H9 (cell line): ENCODE data around the gene GCNT2. TPM values are rescaled to one million over a fixed set of nuclear protein-coding genes. Genes with fewer than 3 reads are reported as not detected.

Source experiments
- DNase-seq: peaks from one replicate; pipeline ENCODE4 v3.0.0-alpha.2; 2017
- H2AFZ ChIP-seq: one replicate; pipeline ENCODE4 v1.6.1; 2013; ENCODE audit warnings: mild to moderate bottlenecking, low read length, control low read depth, moderate library complexity
- H2AK5ac ChIP-seq: 2 replicates; pipeline ENCODE4 v1.6.1; 2013; ENCODE audit warnings: low read length, control low read depth, mixed read lengths; ENCODE audit not compliant: insufficient read length
- H2BK120ac ChIP-seq: one replicate; pipeline ENCODE4 v1.6.1; 2013; ENCODE audit warnings: low read depth, mild to moderate bottlenecking, low read length, control low read depth, inconsistent platforms; ENCODE audit not compliant: poor library complexity, severe bottlenecking
- H2BK12ac ChIP-seq: 2 replicates; pipeline ENCODE4 v1.6.1; 2013; ENCODE audit warnings: low read length, control low read depth, mixed read lengths, low read depth; ENCODE audit not compliant: insufficient read length
- H2BK15ac ChIP-seq: 2 replicates; pipeline ENCODE4 v1.6.1; 2013; ENCODE audit warnings: low read depth, low read length, control low read depth
- H2BK20ac ChIP-seq: one replicate; pipeline ENCODE4 v1.6.1; 2013; ENCODE audit warnings: low read depth, mild to moderate bottlenecking, low read length, control low read depth, inconsistent platforms; ENCODE audit not compliant: poor library complexity, severe bottlenecking
- H2BK5ac ChIP-seq: 2 replicates; pipeline ENCODE4 v1.6.1; 2013; ENCODE audit warnings: low read length, control low read depth, mixed read lengths; ENCODE audit not compliant: insufficient read length
- H3K14ac ChIP-seq: 2 replicates; pipeline ENCODE4 v1.6.1; 2013; ENCODE audit warnings: low read length, control low read depth; ENCODE audit not compliant: insufficient read depth
- H3K18ac ChIP-seq: 2 replicates; pipeline ENCODE4 v1.6.1; 2013; ENCODE audit warnings: low read depth, mild to moderate bottlenecking, mixed read lengths, low read length, control low read depth; ENCODE audit not compliant: insufficient read length
- H3K23ac ChIP-seq: 2 replicates; pipeline ENCODE4 v1.6.1; 2013; ENCODE audit warnings: low read length, control low read depth, mixed read lengths, low read depth; ENCODE audit not compliant: insufficient read length
- H3K23me2 ChIP-seq: 2 replicates; pipeline ENCODE4 v1.6.1; 2013; ENCODE audit warnings: low read depth, mild to moderate bottlenecking, mixed read lengths, low read length, control low read depth; ENCODE audit not compliant: insufficient read length, poor library complexity, severe bottlenecking
- H3K27ac ChIP-seq: 2 replicates; pipeline ENCODE4 v1.5.1; 2013; ENCODE audit warnings: low read length, control low read depth, mixed read lengths, low read depth; ENCODE audit not compliant: insufficient read length
- H3K27me3 ChIP-seq: 2 replicates; pipeline ENCODE4 v1.6.1; 2013; ENCODE audit warnings: low read length, control low read depth, inconsistent platforms; ENCODE audit not compliant: insufficient read depth
- H3K4ac ChIP-seq: 2 replicates; pipeline ENCODE4 v1.6.1; 2013; ENCODE audit warnings: low read depth, mild to moderate bottlenecking, control low read depth, inconsistent platforms, low read length, moderate library complexity
- H3K4me1 ChIP-seq: 2 replicates; pipeline ENCODE4 v1.6.1; 2013; ENCODE audit warnings: low read length, control low read depth, inconsistent platforms; ENCODE audit not compliant: insufficient read depth
- H3K4me2 ChIP-seq: 2 replicates; pipeline ENCODE4 v1.6.1; 2013; ENCODE audit warnings: low read length, control low read depth, mixed read lengths; ENCODE audit not compliant: insufficient read length, insufficient read depth
- H3K56ac ChIP-seq: 2 replicates; pipeline ENCODE4 v1.6.1; 2013; ENCODE audit warnings: low read depth, mild to moderate bottlenecking, mixed read lengths, low read length, control low read depth; ENCODE audit not compliant: insufficient read length
- H3K79me1 ChIP-seq: 2 replicates; pipeline ENCODE4 v1.6.1; 2013; ENCODE audit warnings: low read depth, mild to moderate bottlenecking, moderate library complexity, low read length, control low read depth, inconsistent platforms; ENCODE audit not compliant: insufficient read depth, poor library complexity, severe bottlenecking
- H3K79me2 ChIP-seq: 2 replicates; pipeline ENCODE4 v1.6.1; 2013; ENCODE audit warnings: low read length, control low read depth, inconsistent platforms; ENCODE audit not compliant: insufficient read depth
- H3K9ac ChIP-seq: 2 replicates; pipeline ENCODE4 v1.6.1; 2013; ENCODE audit warnings: low read length, control low read depth, mixed read lengths; ENCODE audit not compliant: insufficient read length; ENCODE audit errors: extremely low read depth
- H3K9me3 ChIP-seq: one replicate; pipeline ENCODE4 v1.6.1; 2013; ENCODE audit warnings: low read depth, low read length, inconsistent platforms; ENCODE audit not compliant: control insufficient read depth
- H3T11ph ChIP-seq: one replicate; pipeline ENCODE4 v1.6.1; 2013; ENCODE audit warnings: mild to moderate bottlenecking, low read length, control low read depth, inconsistent platforms
- H4K20me1 ChIP-seq: one replicate; pipeline ENCODE4 v1.6.1; 2013; ENCODE audit not compliant: control insufficient read depth, insufficient read length, insufficient read depth
- H4K5ac ChIP-seq: 2 replicates; pipeline ENCODE4 v1.6.1; 2013; ENCODE audit warnings: low read depth, mild to moderate bottlenecking, mixed read lengths, low read length, control low read depth; ENCODE audit not compliant: insufficient read length
- H4K8ac ChIP-seq: replicated peaks from 2 replicates; pipeline ENCODE4 v1.6.1; 2013; ENCODE audit warnings: low read length, control low read depth, mixed read lengths, low read depth; ENCODE audit not compliant: insufficient read length
- H4K91ac ChIP-seq: 2 replicates; pipeline ENCODE4 v1.6.1; 2013; ENCODE audit warnings: low read depth, mild to moderate bottlenecking, moderate library complexity, mixed read lengths, low read length, control low read depth; ENCODE audit not compliant: insufficient read length
- H3K27ac Mint-ChIP-seq, 3 experiments: 2 replicates in 2 of 3; 3 replicates in 1 of 3; pipeline ENCODE4 v1.8.0; 2020 to 2021; ENCODE audit warnings: mixed read lengths in 3 of 3, mild to moderate bottlenecking in 1 of 3, moderate library complexity in 1 of 3
- H3K27me3 Mint-ChIP-seq: 2 replicates; pipeline ENCODE4 v1.8.0; 2021; ENCODE audit warnings: low read depth, mild to moderate bottlenecking, moderate library complexity, mixed read lengths
- H3K36me3 Mint-ChIP-seq, 3 experiments: 2 replicates in 2 of 3; 3 replicates in 1 of 3; pipeline ENCODE4 v1.8.0; 2020 to 2021; ENCODE audit warnings: low read depth in 3 of 3, mixed read lengths in 3 of 3; ENCODE audit not compliant: insufficient read depth in 1 of 3
- H3K4me1 Mint-ChIP-seq, 2 experiments: 2 replicates each; pipeline ENCODE4 v1.8.0; 2020; ENCODE audit warnings: mixed read lengths in 2 of 2
- H3K4me3 Mint-ChIP-seq, 2 experiments: 2 replicates in 1 of 2; 3 replicates in 1 of 2; pipeline ENCODE4 v1.8.0; 2020 to 2021; ENCODE audit warnings: mild to moderate bottlenecking in 2 of 2, mixed read lengths in 2 of 2, moderate library complexity in 1 of 2
- H3K9me3 Mint-ChIP-seq, 2 experiments: 2 replicates in 1 of 2; 3 replicates in 1 of 2; pipeline ENCODE4 v1.8.0; 2020; ENCODE audit warnings: mild to moderate bottlenecking in 2 of 2, mixed read lengths in 2 of 2, moderate library complexity in 1 of 2
- CTCF ChIP-seq: fragments of 200-600 bp; sonication (generic); conservative IDR thresholded peaks from 3 replicates; pipeline ENCODE4 v1.8.0; 2021; ENCODE audit warnings: antibody characterized with exemption, mild to moderate bottlenecking
- WGBS: extraction: QIAGEN DNeasy Blood & Tissue Kit; methylation state at CpG from one replicate; pipeline ENCODE4 v1.1.7; 2013; ENCODE audit warnings: missing lambda C conversion rate, low lambda C conversion rate, mixed read lengths; ENCODE audit not compliant: insufficient read length; ENCODE audit errors: extremely low coverage; 5-methylcytosine and 5-hydroxymethylcytosine counted together
- total RNA-seq: library from RNA; stranded (reverse); gene quantifications from 2 replicates; pipeline ENCODE4 v1.2.1, GENCODE V29; 2021

GCNT2 gene
- total RNA-seq, 1 experiment from 2014 or later = 41.7 TPM

GRCh38 chr6:10578723-10579122 lies 57.6 kb downstream of the GCNT2 start:
- H2AK5ac ChIP-seq = no peak overlapping the region
- no peak for DNase-seq
- no CpG with 5 or more reads among the region's 5 CpGs for WGBS
- no peak overlapping the region for H3T11ph ChIP-seq
- no peak overlapping the region for H2BK15ac ChIP-seq
- peaks cover 19% of the 10 kb centered on the region; the same call in 1 of the 2 replicates for H3K4me1 ChIP-seq
- no peak overlapping the region for H2BK20ac ChIP-seq
- no peak overlapping the region for H3K27ac ChIP-seq
- no peak overlapping the region for H4K91ac ChIP-seq
- peaks cover 2% of the 10 kb centered on the region; the same call in 1 of the 2 replicates for H3K79me2 ChIP-seq
- H3K9me3 ChIP-seq = no peaks in the 10 kb centered on the region
- H3K23ac ChIP-seq = no peak overlapping the region
- H2BK120ac ChIP-seq = no peak overlapping the region
- no peaks in the 10 kb centered on the region for H3K27me3 ChIP-seq
- peaks cover 56 to 58% of the 10 kb centered on the region in 2 experiments for H3K4me1 Mint-ChIP-seq
- peaks cover 7 to 17% (median 13%) of the 10 kb centered on the region in 3 experiments; a peak in 5 of 7 replicates for H3K36me3 Mint-ChIP-seq
- no peak overlapping the region for H3K14ac ChIP-seq
- no peaks in the 10 kb centered on the region for H4K20me1 ChIP-seq
- no peak overlapping the region for H3K4me2 ChIP-seq
- H3K56ac ChIP-seq = no peak overlapping the region
- H3K9me3 Mint-ChIP-seq = no peaks in the 10 kb centered on the region
- no peak overlapping the region for H4K5ac ChIP-seq
- no peaks in the 10 kb centered on the region for H3K27me3 Mint-ChIP-seq
- H3K23me2 ChIP-seq = no peaks in the 10 kb centered on the region
- H3K9ac ChIP-seq = no peak overlapping the region
- H2BK12ac ChIP-seq = no peak overlapping the region
- H3K4me3 Mint-ChIP-seq = no peak overlapping the region
- H3K79me1 ChIP-seq = no peaks in the 10 kb centered on the region
- no peak overlapping the region for H2BK5ac ChIP-seq
- no peak overlapping the region for H4K8ac ChIP-seq
- H3K4ac ChIP-seq = no peak overlapping the region
- H3K18ac ChIP-seq = no peak overlapping the region
- TF ChIP-seq CTCF = no peak
- H2AFZ ChIP-seq = no peak overlapping the region
- no peak overlapping the region for H3K27ac Mint-ChIP-seq
